Epidermal melanocyte (primary cell): Measurements from ENCODE around the gene DDX41.

Experiments
- DNase-seq: peaks from one replicate; pipeline ENCODE4 v3.0.0; 2011; ENCODE audit warnings: low spot score; ENCODE audit not compliant: insufficient read length

Gene DDX41

DNA sequence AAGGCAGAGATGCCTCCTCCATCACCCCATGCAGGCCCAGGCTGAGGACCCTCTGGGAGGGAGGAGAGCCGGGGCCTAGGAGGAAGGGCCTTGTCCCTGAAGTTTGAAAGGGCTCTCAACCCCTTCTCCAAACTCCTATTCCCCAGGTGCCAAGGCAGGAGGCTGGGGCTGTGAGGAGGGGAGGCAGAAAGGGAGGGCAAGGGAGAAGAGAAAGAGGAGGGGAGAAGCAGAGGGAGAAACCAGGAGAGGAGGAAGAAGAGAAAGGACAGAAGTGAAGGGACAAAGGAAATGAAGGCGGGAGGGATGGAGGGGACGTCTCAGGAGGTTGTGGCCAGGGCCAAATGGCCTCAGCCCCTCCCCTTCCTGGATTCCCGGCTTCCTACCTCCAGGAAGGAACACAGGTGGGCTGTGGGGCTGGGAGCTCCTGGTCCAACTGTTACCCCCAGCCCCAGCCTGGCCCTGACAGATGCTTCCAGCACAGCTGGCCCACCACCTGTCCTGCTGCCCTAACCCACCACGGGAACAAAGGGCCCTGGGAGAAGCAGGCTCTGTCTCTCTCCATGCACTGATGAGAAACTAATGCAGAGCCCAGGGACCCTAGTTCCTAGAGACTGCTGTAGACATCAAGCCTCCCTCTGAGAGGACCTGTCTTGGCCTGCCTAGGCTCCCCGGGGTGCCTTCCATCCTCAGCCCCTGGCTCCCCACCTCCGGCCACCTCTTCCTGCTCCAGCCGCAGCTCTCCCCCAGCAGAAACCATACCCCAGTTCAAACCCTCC, 46.8 kb downstream of the DDX41 start:
- no peak for DNase-seq

DNA sequence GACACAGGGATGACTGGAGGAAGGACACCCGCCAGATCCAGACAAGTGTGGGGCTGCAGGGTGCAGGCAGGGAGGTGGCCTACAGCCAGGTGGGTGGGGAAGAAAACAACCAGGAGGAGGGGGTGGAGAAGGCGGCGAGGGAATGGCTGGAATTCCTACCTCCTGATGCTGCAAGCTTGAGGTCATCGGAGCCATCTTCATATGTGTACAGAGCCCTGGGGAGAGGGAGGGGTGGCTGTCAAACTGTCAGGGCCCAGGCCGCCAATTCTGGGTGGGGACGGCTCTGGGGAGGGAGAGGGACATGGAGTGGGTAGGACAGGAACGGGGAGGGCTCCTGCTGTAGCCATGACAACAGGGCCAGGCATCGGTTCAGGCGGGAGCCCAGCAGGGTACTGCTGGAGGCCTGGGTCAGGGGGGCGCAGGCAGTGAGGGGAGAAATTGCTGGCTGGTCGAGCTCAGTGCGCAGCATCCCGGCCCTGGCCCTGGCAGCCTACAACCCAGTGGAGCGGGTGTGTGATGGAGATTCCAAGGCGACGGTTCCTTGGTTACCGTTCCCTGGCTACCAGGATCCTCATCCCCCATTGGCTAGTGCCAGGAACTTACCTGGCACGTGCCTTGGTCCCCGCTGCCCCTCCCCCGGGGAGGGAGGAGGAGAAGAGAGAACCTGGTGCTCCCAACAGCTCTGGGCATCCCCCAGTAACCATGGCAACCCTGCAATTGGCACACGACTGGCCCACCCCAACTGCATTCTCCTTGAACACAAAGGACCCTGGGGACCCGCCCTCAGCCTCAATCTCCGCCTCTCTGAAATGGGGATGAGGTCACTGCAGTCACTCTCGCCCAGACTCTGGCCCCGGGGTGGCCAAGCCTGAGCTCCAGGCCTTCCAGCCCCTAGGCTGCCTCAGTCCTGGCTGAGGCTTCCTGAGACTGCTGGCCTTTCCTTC, 47.8 kb downstream of the DDX41 start:
- no peak for DNase-seq

GRCh38 chr5:177468329-177468684, 48.5 kb downstream of the DDX41 start:
- DNase-seq = no peak

DNA sequence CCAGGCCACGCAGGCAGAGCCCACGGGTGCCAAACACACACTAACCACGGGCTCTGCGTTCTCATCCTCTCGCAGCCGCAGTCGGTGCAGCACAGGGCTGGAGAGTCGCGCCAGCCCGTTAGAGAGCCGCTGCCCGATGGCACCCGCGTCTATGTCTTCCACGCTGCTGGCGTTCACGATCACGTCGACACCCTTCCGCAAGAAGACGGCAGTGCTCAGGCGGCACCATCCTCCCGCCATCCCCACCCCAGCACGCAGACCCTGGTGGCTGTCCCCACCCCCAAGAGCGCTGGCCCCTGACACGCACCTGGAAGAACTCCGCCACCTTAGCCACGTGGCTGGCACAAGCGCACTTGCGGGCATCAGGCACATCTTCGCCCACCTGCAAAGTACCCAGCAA, 49.3 kb downstream of the DDX41 start:
- no peak for DNase-seq

- no peak for DNase-seq
Observed at GRCh38 chr5:177466861-177467260, 49.9 kb downstream of the DDX41 start.

DNA sequence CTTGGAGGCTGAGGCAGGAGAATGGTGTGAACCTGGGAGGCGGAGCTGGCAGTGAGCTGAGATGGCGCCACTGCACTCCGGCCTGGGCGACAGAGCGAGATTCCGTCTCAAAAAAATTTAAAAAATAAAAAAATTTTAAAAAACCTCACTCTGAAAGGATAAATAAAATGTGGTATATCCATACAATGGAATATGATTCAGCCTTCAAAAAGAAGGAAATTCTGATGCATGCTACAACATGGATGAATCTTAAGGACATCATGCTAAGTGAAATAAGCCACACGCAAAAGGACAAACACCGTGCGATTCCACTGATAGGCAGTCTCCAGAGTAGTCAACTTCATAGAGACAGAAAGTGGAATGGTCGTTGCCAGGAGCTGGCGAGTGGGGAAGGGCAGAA, 51.7 kb downstream of the DDX41 start:
- DNase-seq = no peak

- no peak for DNase-seq
Observed at GRCh38 chr5:177462021-177462670, 54.6 kb downstream of the DDX41 start.
